NCI-H1930 (cell line): ENCODE measurements around the gene RIMBP3C.
"Not testable (repeated sequence)": the region's sequence is repeated elsewhere in the genome, so short reads cannot be mapped to it uniquely, and the experiment has no call there.

Experiments used
- DNase-seq, 2 experiments: peaks; one replicate each; lab custom pipeline; 2025; lab: John Stamatoyannopoulos, UW

The RIMBP3C gene

GRCh38 chr22:21516970-21517764 lies 34.1 kb downstream of the RIMBP3C start:
- DNase-seq = not testable (repeated sequence)

- not testable (repeated sequence) for DNase-seq
Measured at GRCh38 chr22:21516522-21516921, 34.7 kb downstream of the RIMBP3C start.

GRCh38 chr22:21515234-21515633 lies 36.0 kb downstream of the RIMBP3C start:
- not testable (repeated sequence) for DNase-seq

- DNase-seq = not testable (repeated sequence)
Measured at GRCh38 chr22:21514117-21514516, 37.1 kb downstream of the RIMBP3C start.

GRCh38 chr22:21512022-21512421 lies 39.2 kb downstream of the RIMBP3C start:
- DNase-seq = not testable (repeated sequence)

- not testable (repeated sequence) for DNase-seq
Measured at GRCh38 chr22:21510397-21510796, 40.9 kb downstream of the RIMBP3C start.

- not testable (repeated sequence) for DNase-seq
Measured at GRCh38 chr22:21499623-21500506, 51.4 kb downstream of the RIMBP3C start.

- not testable (repeated sequence) for DNase-seq
Measured at GRCh38 chr22:21498489-21498888, 52.8 kb downstream of the RIMBP3C start.

GRCh38 chr22:21497984-21498383 lies 53.3 kb downstream of the RIMBP3C start:
- not testable (repeated sequence) for DNase-seq
